ENCODE results near the gene ZBTB8A.

DNA sequence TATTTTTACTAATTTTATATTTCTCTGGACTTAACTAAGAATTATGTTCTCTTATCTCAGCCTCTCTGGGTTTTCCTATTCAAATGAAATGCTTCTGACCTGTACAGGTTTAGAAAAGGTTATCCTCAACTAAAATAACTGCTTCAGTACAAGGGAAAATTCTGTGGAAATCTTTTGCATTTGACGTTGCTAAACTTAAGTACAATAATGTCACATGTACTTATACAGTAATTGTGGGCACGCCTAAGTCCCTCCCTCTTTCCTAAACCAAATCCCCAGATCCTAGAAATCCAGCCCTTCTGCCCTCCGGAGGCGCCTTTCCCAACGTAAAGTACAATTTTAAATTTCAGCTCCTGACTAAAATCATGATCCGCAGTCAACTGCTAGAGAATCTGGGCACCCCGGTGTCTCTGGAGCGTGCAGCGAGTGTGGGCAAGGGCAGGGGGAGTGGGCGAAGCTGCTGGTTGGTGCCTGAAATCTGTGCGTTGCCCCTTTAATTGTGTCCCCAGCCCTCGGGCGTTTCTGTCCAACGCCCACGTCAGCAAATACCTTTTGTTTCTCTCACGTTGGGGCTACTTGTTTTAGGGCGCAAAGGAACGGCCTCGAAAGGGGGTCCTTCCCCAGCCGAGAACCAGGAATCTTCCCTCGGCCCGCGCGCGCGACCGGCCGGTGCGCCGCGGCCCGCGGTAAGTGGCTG lies at the start of gene ZBTB8A:
- TF ChIP-seq, protein P1, sequence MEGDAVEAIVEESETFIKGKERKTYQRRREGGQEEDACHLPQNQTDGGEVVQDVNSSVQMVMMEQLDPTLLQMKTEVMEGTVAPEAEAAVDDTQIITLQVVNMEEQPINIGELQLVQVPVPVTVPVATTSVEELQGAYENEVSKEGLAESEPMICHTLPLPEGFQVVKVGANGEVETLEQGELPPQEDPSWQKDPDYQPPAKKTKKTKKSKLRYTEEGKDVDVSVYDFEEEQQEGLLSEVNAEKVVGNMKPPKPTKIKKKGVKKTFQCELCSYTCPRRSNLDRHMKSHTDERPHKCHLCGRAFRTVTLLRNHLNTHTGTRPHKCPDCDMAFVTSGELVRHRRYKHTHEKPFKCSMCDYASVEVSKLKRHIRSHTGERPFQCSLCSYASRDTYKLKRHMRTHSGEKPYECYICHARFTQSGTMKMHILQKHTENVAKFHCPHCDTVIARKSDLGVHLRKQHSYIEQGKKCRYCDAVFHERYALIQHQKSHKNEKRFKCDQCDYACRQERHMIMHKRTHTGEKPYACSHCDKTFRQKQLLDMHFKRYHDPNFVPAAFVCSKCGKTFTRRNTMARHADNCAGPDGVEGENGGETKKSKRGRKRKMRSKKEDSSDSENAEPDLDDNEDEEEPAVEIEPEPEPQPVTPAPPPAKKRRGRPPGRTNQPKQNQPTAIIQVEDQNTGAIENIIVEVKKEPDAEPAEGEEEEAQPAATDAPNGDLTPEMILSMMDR (conservative IDR thresholded peaks at IDR 0.05) = no peak
- TF ChIP-seq EZH2 (IDR thresholded peaks at IDR 0.05; ENCODE audit: low read depth) = no peak

Data from PC-9 (cell line).